Gastrocnemius medialis (tissue), 4 donors: ENCODE data around the gene STAMBP.

Experiments used
- POLR2A ChIP-seq, 2 donors: fragments of 450-650 bp; IDR thresholded peaks; one replicate each; pipeline ENCODE4 v1.6.1; 2017; ENCODE audit warnings: antibody characterized with exemption in 2 of 2, mild to moderate bottlenecking in 2 of 2, moderate library complexity in 2 of 2
- TF ChIP-seq, protein P1 (sequence below), 5 experiments: fragments of 450-650 bp in 3 of 5; fragments of 200-600 bp in 2 of 5; sonication (generic) in 2 of 5; IDR thresholded peaks in 4 of 5; conservative IDR thresholded peaks in 1 of 5; 1 replicate in 4 of 5; 2 replicates in 1 of 5; pipeline ENCODE4 v1.5.1; 2016 to 2019; ENCODE audit warnings: antibody characterized with exemption in 5 of 5, mild to moderate bottlenecking in 3 of 5, moderate library complexity in 3 of 5

DNA sequence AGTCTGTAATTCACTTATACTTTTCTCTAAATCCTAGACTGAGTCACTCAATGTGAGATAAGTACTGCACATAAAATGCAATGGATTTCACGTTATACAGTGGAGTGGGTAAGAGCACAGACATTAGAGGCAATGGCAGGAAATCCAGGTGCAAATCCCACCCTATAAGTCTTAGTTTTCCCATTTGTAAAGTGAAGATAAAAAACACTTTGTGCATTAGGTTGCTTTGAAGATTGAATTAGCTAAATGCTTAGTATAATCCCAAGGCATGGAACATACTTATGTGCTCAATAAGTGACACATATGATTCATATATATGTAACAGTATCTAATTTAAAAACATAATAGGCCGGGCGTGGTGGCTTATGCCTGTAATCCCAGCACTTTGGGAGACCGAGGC is 74.6 kb downstream of the STAMBP start:
- TF ChIP-seq, protein P1, sequence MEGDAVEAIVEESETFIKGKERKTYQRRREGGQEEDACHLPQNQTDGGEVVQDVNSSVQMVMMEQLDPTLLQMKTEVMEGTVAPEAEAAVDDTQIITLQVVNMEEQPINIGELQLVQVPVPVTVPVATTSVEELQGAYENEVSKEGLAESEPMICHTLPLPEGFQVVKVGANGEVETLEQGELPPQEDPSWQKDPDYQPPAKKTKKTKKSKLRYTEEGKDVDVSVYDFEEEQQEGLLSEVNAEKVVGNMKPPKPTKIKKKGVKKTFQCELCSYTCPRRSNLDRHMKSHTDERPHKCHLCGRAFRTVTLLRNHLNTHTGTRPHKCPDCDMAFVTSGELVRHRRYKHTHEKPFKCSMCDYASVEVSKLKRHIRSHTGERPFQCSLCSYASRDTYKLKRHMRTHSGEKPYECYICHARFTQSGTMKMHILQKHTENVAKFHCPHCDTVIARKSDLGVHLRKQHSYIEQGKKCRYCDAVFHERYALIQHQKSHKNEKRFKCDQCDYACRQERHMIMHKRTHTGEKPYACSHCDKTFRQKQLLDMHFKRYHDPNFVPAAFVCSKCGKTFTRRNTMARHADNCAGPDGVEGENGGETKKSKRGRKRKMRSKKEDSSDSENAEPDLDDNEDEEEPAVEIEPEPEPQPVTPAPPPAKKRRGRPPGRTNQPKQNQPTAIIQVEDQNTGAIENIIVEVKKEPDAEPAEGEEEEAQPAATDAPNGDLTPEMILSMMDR (IDR thresholded peaks at IDR 0.05 in 4 of 5, conservative IDR thresholded peaks at IDR 0.05 in 1 of 5) = no peak
- TF ChIP-seq POLR2A (IDR thresholded peaks at IDR 0.05) = no peak
